HG03520 (cell line): ENCODE data around the gene DDX31.

Experiments used
- ATAC-seq: cut with Tn5 transposase; IDR thresholded peaks from one replicate; pipeline ENCODE4 v1.9.1; 2021; ENCODE audit warnings: mild to moderate bottlenecking, moderate library complexity; ENCODE audit not compliant: unreplicated experiment

Gene DDX31

GRCh38 chr9:132597073-132597775 is 72.6 kb downstream of the DDX31 start:
- no peak for ATAC-seq

- ATAC-seq = no peak
These were observed 73.6 kb downstream of the DDX31 start for GRCh38 chr9:132596200-132596599.

GRCh38 chr9:132595319-132595718 is 74.5 kb downstream of the DDX31 start:
- ATAC-seq = no peak

- no peak for ATAC-seq
These were observed 75.4 kb downstream of the DDX31 start for GRCh38 chr9:132594412-132594811.

GRCh38 chr9:132592451-132592850 is 77.3 kb downstream of the DDX31 start:
- no peak for ATAC-seq

- no peak for ATAC-seq
These were observed 78.0 kb downstream of the DDX31 start for GRCh38 chr9:132591751-132592314.

GRCh38 chr9:132591244-132591643 is 78.5 kb downstream of the DDX31 start:
- no peak for ATAC-seq

GRCh38 chr9:132590318-132591182 is 79.2 kb downstream of the DDX31 start:
- no peak for ATAC-seq

- ATAC-seq = no peak
These were observed 79.8 kb downstream of the DDX31 start for GRCh38 chr9:132590037-132590317.

GRCh38 chr9:132589148-132590036 is 80.4 kb downstream of the DDX31 start:
- ATAC-seq = no peak

- no peak for ATAC-seq
These were observed 81.2 kb downstream of the DDX31 start for GRCh38 chr9:132588501-132589147.

GRCh38 chr9:132588098-132588497 is 81.7 kb downstream of the DDX31 start:
- no peak for ATAC-seq

- ATAC-seq = no peak
These were observed 82.2 kb downstream of the DDX31 start for GRCh38 chr9:132587592-132587955.

GRCh38 chr9:132586830-132587591 is 82.8 kb downstream of the DDX31 start:
- no peak for ATAC-seq

GRCh38 chr9:132585954-132586829 is 83.6 kb downstream of the DDX31 start:
- no peak for ATAC-seq

- no peak for ATAC-seq
These were observed 84.9 kb downstream of the DDX31 start for GRCh38 chr9:132584601-132585560.

- no peak for ATAC-seq
These were observed 86.0 kb downstream of the DDX31 start for GRCh38 chr9:132583584-132584304.
